GM12865 (cell line): Measurements from ENCODE around the gene EPB41L2.

Experiments used
- DNase-seq: peaks from one replicate; pipeline ENCODE4 v3.0.0; 2010; ENCODE audit warnings: low read depth
- H3K4me3 ChIP-seq: 2 replicates; pipeline ENCODE4 v1.5.1; 2011; ENCODE audit warnings: mild to moderate bottlenecking, low read depth, low read length, control low read depth
- CTCF ChIP-seq: IDR thresholded peaks from 2 replicates; pipeline ENCODE4 v1.5.1; 2011; ENCODE audit warnings: low read length, control low read depth, low read depth, inconsistent platforms; ENCODE audit not compliant: insufficient read depth; ENCODE audit errors: missing control alignments

EPB41L2 gene

DNA sequence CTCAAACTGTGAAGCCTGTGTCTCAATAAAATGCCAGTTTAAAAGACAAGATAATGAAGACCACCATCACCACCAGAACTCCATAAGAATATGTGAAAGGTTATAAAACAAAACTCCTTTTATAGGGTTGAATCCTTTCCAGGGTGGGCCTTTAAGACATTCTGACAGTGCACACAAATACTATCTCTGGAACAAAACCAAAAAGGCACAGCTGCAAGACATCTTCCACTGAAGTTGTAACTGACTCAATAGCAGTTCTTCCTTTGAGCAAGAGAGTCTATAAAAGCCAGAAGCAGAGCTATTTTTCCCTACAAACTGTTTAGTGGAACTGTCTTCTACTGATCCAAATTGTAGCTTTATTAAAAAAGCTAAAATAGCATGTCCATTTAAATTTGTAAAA is 81.6 kb downstream of the EPB41L2 start:
- no peak for TF ChIP-seq CTCF
- no peak for DNase-seq

GRCh38 chr6:130980310-130981032 is 82.6 kb downstream of the EPB41L2 start:
- TF ChIP-seq CTCF: no peak
- no peak overlapping the region for H3K4me3 ChIP-seq
- DNase-seq: no peak

More for the DNA sequence above, 81.6 kb downstream of the EPB41L2 start:
- no peak overlapping the region for H3K4me3 ChIP-seq

DNA sequence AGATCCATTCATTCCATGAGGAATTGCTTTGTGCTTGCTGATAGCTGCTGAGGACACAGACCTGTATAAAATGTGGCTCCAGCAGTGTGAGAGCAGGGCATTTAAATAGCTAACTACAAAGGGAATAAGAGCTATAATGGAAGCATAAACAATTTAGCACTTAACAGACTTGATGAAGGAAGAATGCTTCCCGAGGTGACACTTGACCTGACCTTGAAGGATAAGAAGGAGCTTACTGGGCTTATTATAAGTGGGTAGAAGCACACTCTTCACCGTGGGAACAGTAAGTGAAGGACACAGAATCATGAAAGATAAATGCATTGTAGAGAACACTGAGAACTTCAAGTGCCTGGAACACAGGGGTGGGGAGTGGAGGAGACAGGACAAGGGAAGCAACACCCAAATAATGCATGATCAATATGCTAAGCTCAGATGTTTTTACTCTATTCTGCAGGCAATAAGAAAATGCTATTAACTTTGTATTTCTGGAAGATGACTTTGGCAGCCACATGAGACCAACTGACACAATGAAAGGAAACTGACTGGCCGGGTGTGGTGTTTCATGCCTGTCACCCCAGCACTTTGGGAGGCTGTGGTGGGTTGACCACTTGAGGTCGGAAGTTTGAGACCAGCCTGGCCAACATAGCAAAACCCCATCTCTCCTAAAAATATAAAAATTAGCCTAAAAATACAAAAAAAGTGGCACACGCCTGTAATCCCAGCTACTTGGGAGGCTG is 84.2 kb downstream of the EPB41L2 start:
- no peak for TF ChIP-seq CTCF
- no peak for DNase-seq
- no peak overlapping the region for H3K4me3 ChIP-seq

DNA sequence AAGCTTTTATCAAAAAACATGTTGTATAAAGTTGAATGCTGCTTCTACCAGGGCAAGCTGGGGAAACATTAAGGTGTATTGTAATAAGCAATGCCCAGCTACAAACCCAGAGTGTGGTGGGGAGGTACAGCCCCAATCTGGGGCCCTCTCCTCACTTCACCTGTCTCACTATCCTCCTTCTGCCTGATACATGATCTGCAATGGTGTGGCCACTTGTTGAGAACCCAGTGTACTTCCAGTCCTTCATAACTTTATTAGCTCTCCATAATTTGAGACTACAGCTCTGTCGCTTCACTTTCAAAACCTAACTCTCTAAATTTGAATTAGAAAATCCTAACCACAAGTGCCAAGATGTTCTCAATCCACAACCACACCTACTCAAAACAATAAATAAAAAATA is 84.9 kb downstream of the EPB41L2 start:
- H3K4me3 ChIP-seq: no peak overlapping the region
- no peak for DNase-seq
- TF ChIP-seq CTCF: no peak

DNA sequence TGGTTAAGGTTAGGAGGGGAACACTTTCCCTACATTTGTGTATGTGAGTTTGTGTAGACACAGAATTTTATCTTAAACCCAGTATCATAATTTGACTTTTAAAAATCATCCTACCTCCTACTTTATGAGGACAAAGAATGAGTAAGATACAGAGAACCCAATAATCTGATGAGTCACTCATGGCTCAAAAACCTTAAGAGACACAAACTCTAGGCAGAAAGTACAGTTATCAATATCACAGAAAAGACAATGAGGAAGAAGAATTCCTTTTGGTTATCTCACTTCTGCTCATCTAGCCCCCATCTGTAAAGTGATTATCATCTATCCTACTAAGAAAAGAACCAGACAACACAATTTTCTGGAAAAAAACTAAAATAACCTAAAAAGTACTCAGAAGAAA is 87.7 kb downstream of the EPB41L2 start:
- no peak for DNase-seq
- TF ChIP-seq CTCF: no peak
- no peak overlapping the region for H3K4me3 ChIP-seq

DNA sequence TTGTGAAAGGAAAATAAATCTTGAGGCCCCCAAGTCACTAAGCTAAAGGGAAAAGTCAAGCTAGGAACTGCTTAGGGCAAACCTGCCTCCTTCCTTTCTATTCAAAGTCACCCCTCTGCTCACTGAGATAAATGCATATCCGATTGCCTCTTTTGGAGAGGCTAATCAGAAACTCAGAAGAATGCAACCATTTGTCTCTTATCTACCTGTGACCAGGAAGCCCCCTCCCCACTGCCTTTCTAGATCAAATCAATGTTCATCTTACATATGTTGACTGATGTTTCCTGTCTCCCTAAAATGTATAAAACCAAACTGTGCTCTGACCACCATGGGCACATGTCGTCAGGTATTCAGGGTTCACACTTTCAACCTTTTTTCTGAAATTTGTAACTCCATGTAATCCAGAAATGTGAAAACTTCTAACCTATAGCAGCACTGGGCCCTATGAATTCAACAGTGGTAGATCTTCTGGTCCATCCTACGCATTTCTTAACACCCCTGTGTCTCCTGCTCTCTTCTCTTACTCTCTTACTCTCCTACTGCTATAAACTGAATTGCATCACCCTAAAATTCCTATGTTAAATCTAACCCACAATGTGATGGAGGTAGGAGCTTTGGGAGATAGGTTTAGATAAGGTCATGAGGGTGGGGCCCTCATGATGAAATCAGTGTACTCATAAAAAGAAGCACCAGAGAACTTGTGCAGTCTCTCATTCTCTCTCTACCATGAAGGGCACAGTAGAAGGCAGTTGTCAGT is 89.3 kb downstream of the EPB41L2 start:
- no peak for DNase-seq
- no peak overlapping the region for H3K4me3 ChIP-seq
- TF ChIP-seq CTCF: no peak
